Mesendoderm (in vitro differentiated cells): ENCODE data around the gene KDM5C. TPM values are rescaled to one million over a fixed set of nuclear protein-coding genes. Genes with fewer than 3 reads are reported as not detected.
A peak's percentile ranks its signal among the peaks of the same experiment; 100 is the strongest.

ENCODE experiments used
- DNase-seq: peaks from one replicate; pipeline ENCODE4 v3.0.0; 2013
- H2AK5ac ChIP-seq: 2 replicates; pipeline ENCODE4 v1.6.1; 2013; ENCODE audit warnings: low read length, inconsistent platforms
- H2BK120ac ChIP-seq: 2 replicates; pipeline ENCODE4 v1.6.1; 2013; ENCODE audit warnings: low read depth, mild to moderate bottlenecking, low read length, moderate library complexity, mixed read lengths
- H2BK15ac ChIP-seq: replicated peaks from 2 replicates; pipeline ENCODE4 v1.6.1; 2013; ENCODE audit warnings: low read depth, mild to moderate bottlenecking, moderate library complexity
- H2BK5ac ChIP-seq: 2 replicates; pipeline ENCODE4 v1.6.1; 2013; ENCODE audit warnings: low read length, inconsistent platforms
- H3K18ac ChIP-seq: 2 replicates; pipeline ENCODE4 v1.6.1; 2013; ENCODE audit warnings: mild to moderate bottlenecking, low read length, mixed read lengths
- H3K23ac ChIP-seq: one replicate; pipeline ENCODE4 v1.6.1; 2013; ENCODE audit warnings: low read length
- H3K27ac ChIP-seq: 2 replicates; pipeline ENCODE4 v1.5.1; 2013; ENCODE audit warnings: low read depth, mild to moderate bottlenecking, inconsistent platforms, low read length, moderate library complexity
- H3K27me3 ChIP-seq: 2 replicates; pipeline ENCODE4 v1.6.1; 2013; ENCODE audit warnings: low read length, control low read depth, mild to moderate bottlenecking, inconsistent platforms; ENCODE audit not compliant: insufficient read depth, poor library complexity
- H3K36me3 ChIP-seq: 2 replicates; pipeline ENCODE4 v1.6.1; 2013; ENCODE audit warnings: low read length, inconsistent platforms; ENCODE audit not compliant: control insufficient read depth, insufficient read depth
- H3K4ac ChIP-seq: one replicate; pipeline ENCODE4 v1.6.1; 2013; ENCODE audit warnings: low read depth, mild to moderate bottlenecking, low read length, moderate library complexity
- H3K4me1 ChIP-seq: 2 replicates; pipeline ENCODE4 v1.6.1; 2013; ENCODE audit warnings: low read depth, low read length, inconsistent platforms; ENCODE audit not compliant: control insufficient read depth
- H3K4me2 ChIP-seq: 2 replicates; pipeline ENCODE4 v1.6.1; 2013; ENCODE audit warnings: low read length
- H3K4me3 ChIP-seq: 2 replicates; pipeline ENCODE4 v1.5.1; 2013; ENCODE audit warnings: mild to moderate bottlenecking, low read length
- H3K56ac ChIP-seq: one replicate; pipeline ENCODE4 v1.6.1; 2013; ENCODE audit warnings: low read length
- H3K79me1 ChIP-seq: 2 replicates; pipeline ENCODE4 v1.6.1; 2013; ENCODE audit warnings: low read length, inconsistent platforms
- H3K79me2 ChIP-seq: 2 replicates; pipeline ENCODE4 v1.6.1; 2013; ENCODE audit warnings: mild to moderate bottlenecking, low read length; ENCODE audit not compliant: control insufficient read depth, insufficient read depth
- H3K9ac ChIP-seq: 2 replicates; pipeline ENCODE4 v1.6.1; 2013; ENCODE audit warnings: low read length, inconsistent platforms
- H4K5ac ChIP-seq: one replicate; pipeline ENCODE4 v1.6.1; 2013; ENCODE audit warnings: low read length
- H4K8ac ChIP-seq: one replicate; pipeline ENCODE4 v1.6.1; 2013; ENCODE audit warnings: low read depth, mild to moderate bottlenecking, control low read depth, low read length, moderate library complexity
- WGBS: extraction: QIAGEN DNeasy Blood & Tissue Kit; methylation state at CpG from one replicate; pipeline ENCODE4 v1.1.7; 2013; ENCODE audit warnings: low lambda C conversion rate, missing lambda C conversion rate; ENCODE audit not compliant: insufficient coverage; ENCODE audit errors: extremely low coverage; 5-methylcytosine and 5-hydroxymethylcytosine counted together
- small RNA-seq: library from polyadenylated mRNA; stranded (forward); fragments of <200 nt; extraction: miRNeasy Mini kit (QIAGEN cat#:217004); gene quantifications from one replicate; pipeline ENCODE3, GENCODE V24; 2013; ENCODE audit not compliant: insufficient read depth

Gene KDM5C

GRCh38 chrX:53159184-53159583 lies 65.8 kb downstream of the KDM5C start:
- Histone ChIP-seq H3K4me2 (no peak overlapping the region), H2AK5ac (no peak overlapping the region), H3K4me1 (peaks cover 5% of the 10 kb centered on the region), H2BK120ac (no peak overlapping the region), H3K79me1 (no peaks in the 10 kb centered on the region), H2BK5ac (no peak overlapping the region), H3K9ac (no peak overlapping the region), H3K4ac (no peak overlapping the region), H3K36me3 (no peaks in the 10 kb centered on the region), H4K8ac (no peak overlapping the region), H3K27ac (peak overlapping the region; percentile 28), H3K56ac (no peak overlapping the region), H3K4me3 (no peak overlapping the region), H3K79me2 (no peaks in the 10 kb centered on the region), H3K23ac (no peak overlapping the region), H2BK15ac (no peak overlapping the region), H4K5ac (no peak overlapping the region), H3K18ac (peak overlapping the region; percentile 60), H3K27me3 (no peaks in the 10 kb centered on the region)
- DNase-seq: peak; percentile 83
- WGBS: no CpG with 5 or more reads among the region's 11 CpGs

GRCh38 chrX:53156207-53156596 lies 68.8 kb downstream of the KDM5C start:
- Histone ChIP-seq H2BK15ac (no peak overlapping the region), H3K79me2 (no peaks in the 10 kb centered on the region), H3K18ac (no peak overlapping the region), H3K9ac (no peak overlapping the region), H3K4me2 (no peak overlapping the region), H3K56ac (no peak overlapping the region), H3K27me3 (no peaks in the 10 kb centered on the region), H3K23ac (no peak overlapping the region), H3K4me3 (no peak overlapping the region), H2BK5ac (no peak overlapping the region), H2AK5ac (no peak overlapping the region), H4K5ac (no peak overlapping the region), H4K8ac (no peak overlapping the region), H3K79me1 (no peaks in the 10 kb centered on the region), H2BK120ac (no peak overlapping the region), H3K4me1 (peaks cover 3% of the 10 kb centered on the region), H3K27ac (no peak overlapping the region), H3K36me3 (no peaks in the 10 kb centered on the region), H3K4ac (no peak overlapping the region)
- no CpG with 5 or more reads among the region's 2 CpGs for WGBS
- DNase-seq: no peak

GRCh38 chrX:53155512-53156206 lies 69.3 kb downstream of the KDM5C start:
- Histone ChIP-seq H3K4ac (no peak overlapping the region), H4K8ac (no peak overlapping the region), H3K79me1 (no peaks in the 10 kb centered on the region), H3K4me1 (peaks cover 3% of the 10 kb centered on the region), H3K18ac (no peak overlapping the region), H3K9ac (no peak overlapping the region), H3K79me2 (no peaks in the 10 kb centered on the region), H2BK15ac (no peak overlapping the region), H3K27ac (no peak overlapping the region), H3K4me3 (no peak overlapping the region), H3K56ac (no peak overlapping the region), H2BK120ac (no peak overlapping the region), H3K27me3 (no peaks in the 10 kb centered on the region), H4K5ac (no peak overlapping the region), H3K23ac (no peak overlapping the region), H3K4me2 (no peak overlapping the region), H2AK5ac (no peak overlapping the region), H2BK5ac (no peak overlapping the region), H3K36me3 (no peaks in the 10 kb centered on the region)
- no CpG with 5 or more reads among the region's 8 CpGs for WGBS
- peak; percentile 19 for DNase-seq

GRCh38 chrX:53153581-53153980 lies 71.4 kb downstream of the KDM5C start:
- no peak overlapping the region for H2AK5ac ChIP-seq
- no peak overlapping the region for H2BK120ac ChIP-seq
- H3K4me1 ChIP-seq: no peaks in the 10 kb centered on the region
- H3K79me1 ChIP-seq: no peaks in the 10 kb centered on the region
- no peak overlapping the region for H3K27ac ChIP-seq
- no peak overlapping the region for H4K5ac ChIP-seq
- no peak overlapping the region for H3K18ac ChIP-seq
- no peaks in the 10 kb centered on the region for H3K27me3 ChIP-seq
- no peak overlapping the region for H3K9ac ChIP-seq
- no peak overlapping the region for H2BK15ac ChIP-seq
- no peak for DNase-seq
- H2BK5ac ChIP-seq: no peak overlapping the region
- H3K4me3 ChIP-seq: no peak overlapping the region
- no peak overlapping the region for H3K56ac ChIP-seq
- H3K4me2 ChIP-seq: no peak overlapping the region
- no peak overlapping the region for H3K23ac ChIP-seq
- H3K79me2 ChIP-seq: no peaks in the 10 kb centered on the region
- WGBS: no CpG with 5 or more reads among the region's 1 CpG
- no peaks in the 10 kb centered on the region for H3K36me3 ChIP-seq
- no peak overlapping the region for H4K8ac ChIP-seq
- no peak overlapping the region for H3K4ac ChIP-seq

Small RNAs within 50 kb of the gene (small RNA-seq; reads per million reads assigned to genes)
- gene AL139396.1 (not detected), gene MIR6894 (not detected), gene MIR6895 (not detected)
